HG03135 (cell line): Measurements from ENCODE around the gene CIB2.

ENCODE experiments used
- ATAC-seq: cut with Tn5 transposase; IDR thresholded peaks from one replicate; pipeline ENCODE4 v1.9.1; 2021; ENCODE audit warnings: mild to moderate bottlenecking, moderate library complexity; ENCODE audit not compliant: unreplicated experiment

The CIB2 gene

GRCh38 chr15:78087951-78088772 is 43.1 kb downstream of the CIB2 start:
- ATAC-seq: no peak

GRCh38 chr15:78085928-78086327 is 45.3 kb downstream of the CIB2 start:
- no peak for ATAC-seq

GRCh38 chr15:78084449-78084750 is 46.8 kb downstream of the CIB2 start:
- no peak for ATAC-seq

GRCh38 chr15:78083687-78084448 is 47.4 kb downstream of the CIB2 start:
- no peak for ATAC-seq

GRCh38 chr15:78083186-78083585 is 48.1 kb downstream of the CIB2 start:
- ATAC-seq: no peak

- no peak for ATAC-seq
These were observed 48.5 kb downstream of the CIB2 start for GRCh38 chr15:78082743-78083110.

GRCh38 chr15:78082106-78082742 is 49.0 kb downstream of the CIB2 start:
- ATAC-seq: no peak

- no peak for ATAC-seq
These were observed 51.2 kb downstream of the CIB2 start for GRCh38 chr15:78080088-78080460.

- no peak for ATAC-seq
These were observed 51.8 kb downstream of the CIB2 start for GRCh38 chr15:78079298-78080087.

GRCh38 chr15:78077871-78078210 is 53.4 kb downstream of the CIB2 start:
- ATAC-seq: peak; percentile 12

- ATAC-seq: peak; percentile 69
These were observed 54.0 kb downstream of the CIB2 start, which contains the start of gene TBC1D2B for GRCh38 chr15:78077053-78077870. TSS of gene TBC1D2B (minus strand) at chr15:78077711. CDS start at chr15:78077652, 59 bp downstream.

GRCh38 chr15:78076231-78077052 is 54.8 kb downstream of the CIB2 start:
- ATAC-seq: no peak

- no peak for ATAC-seq
These were observed 55.6 kb downstream of the CIB2 start for GRCh38 chr15:78075490-78076230.

- no peak for ATAC-seq
These were observed 58.0 kb downstream of the CIB2 start for GRCh38 chr15:78073046-78073787.

- no peak for ATAC-seq
These were observed 59.0 kb downstream of the CIB2 start for GRCh38 chr15:78072080-78072892.

GRCh38 chr15:78071383-78071782 is 59.9 kb downstream of the CIB2 start:
- no peak for ATAC-seq

GRCh38 chr15:78070049-78070700 is 61.1 kb downstream of the CIB2 start:
- ATAC-seq: no peak
